K562 (cell line): Measurements from ENCODE around the gene HOXD9. TPM values are rescaled to one million over a fixed set of nuclear protein-coding genes. Genes with fewer than 3 reads are reported as not detected.
A peak's percentile ranks its signal among the peaks of the same experiment; 100 is the strongest.

ENCODE experiments used
- ADNP ChIP-seq: fragments of 200-800 bp; sonication (Bioruptor generic); IDR thresholded peaks from 2 replicates; pipeline ENCODE4 v1.6.1; 2016; ENCODE audit warnings: missing genetic modification characterization, missing compliant biosample characterization
- CGGBP1 ChIP-seq: fragments of 250-450 bp; sonication (Bioruptor Pico); IDR thresholded peaks from 2 replicates; pipeline ENCODE4 v1.9.0; 2021; ENCODE audit warnings: mild to moderate bottlenecking
- EWSR1 ChIP-seq: fragments of 450-650 bp; IDR thresholded peaks from 2 replicates; pipeline ENCODE4 v1.6.1; 2018; ENCODE audit warnings: borderline replicate concordance, mild to moderate bottlenecking, low read depth, moderate library complexity; ENCODE audit not compliant: partially characterized antibody
- FOXA3 ChIP-seq, 2 experiments: fragments of 450-650 bp in 1 of 2; sonication (generic) in 1 of 2; formaldehyde crosslinking; IDR thresholded peaks in 1 of 2; conservative IDR thresholded peaks in 1 of 2; 2 replicates each; pipeline versions ENCODE4 v1.4.0 to v1.8.0; 2020 to 2022; ENCODE audit warnings: mild to moderate bottlenecking in 2 of 2, missing genetic modification reagents in 1 of 2
- HNRNPL ChIP-seq: fragments of 200-400 bp; formaldehyde crosslinking; IDR thresholded peaks from 2 replicates; pipeline ENCODE4 v1.6.1; 2017; ENCODE audit warnings: low read depth, mild to moderate bottlenecking, low read length
- MXI1 ChIP-seq: IDR thresholded peaks from 2 replicates; pipeline ENCODE4 v1.6.1; 2011; ENCODE audit warnings: low read depth, mild to moderate bottlenecking, improper control_type of control experiment, low read length
- NFE2 ChIP-seq: IDR thresholded peaks from 2 replicates; pipeline ENCODE4 v1.6.1; 2014; ENCODE audit warnings: antibody characterized with exemption, low read depth
- NR2F6 ChIP-seq: fragments of 450-650 bp; formaldehyde crosslinking; IDR thresholded peaks from 2 replicates; pipeline ENCODE4 v1.4.0; 2020; ENCODE audit warnings: mild to moderate bottlenecking
- PHF21A ChIP-seq: fragments of 450-650 bp; IDR thresholded peaks from 2 replicates; pipeline ENCODE4 v1.6.1; 2017; ENCODE audit warnings: low read depth, borderline replicate concordance
- TBP ChIP-seq: optimal IDR thresholded peaks from 2 replicates; pipeline ENCODE3; 2011; ENCODE audit warnings: low read depth, low read length, improper control_type of control experiment
- ZBTB26 ChIP-seq: fragments of 450-650 bp; formaldehyde crosslinking; IDR thresholded peaks from 2 replicates; pipeline ENCODE4 v1.4.0; 2022; ENCODE audit warnings: missing genetic modification characterization
- ZNF274 ChIP-seq: IDR thresholded peaks from 2 replicates; pipeline ENCODE4 v1.6.1; 2011; ENCODE audit warnings: low read depth, mild to moderate bottlenecking, low read length, moderate library complexity, borderline replicate concordance
- ZNF282 ChIP-seq: sonication (generic); formaldehyde crosslinking; IDR thresholded peaks from 2 replicates; pipeline ENCODE4 v1.8.1; 2023; ENCODE audit warnings: missing genetic modification reagents
- ZNF699 ChIP-seq: fragments of 250-450 bp; sonication (Bioruptor Pico); IDR thresholded peaks from 2 replicates; pipeline ENCODE4 v1.8.0; 2021; ENCODE audit warnings: mild to moderate bottlenecking, moderate library complexity; ENCODE audit not compliant: insufficient replicate concordance
- polyA plus RNA-seq, 8 experiments: library from polyadenylated mRNA; depleted of rRNA in 4 of 8; stranded (reverse) in 5 of 8; unstranded in 3 of 8; fragments of >200 nt; fragmentation: Nextera tagmentation in 2 of 8; fragmentation: Illumina TruSeq in 1 of 8; extraction: Ambion mirVana in 2 of 8; extraction: Trizol in 1 of 8; gene quantifications; 2 replicates each; pipeline versions ENCODE4 v1.2.1 to v1.2.3, GENCODE V29; 2011 to 2014; ENCODE audit warnings: inconsistent platforms in 1 of 8, missing spikeins in 1 of 8
- total RNA-seq, 7 experiments: library from RNA; depleted of rRNA in 6 of 7; stranded (reverse); fragments of >200 nt in 6 of 7; fragmentation: Illumina TruSeq in 2 of 7; extraction: Trizol in 2 of 7; gene quantifications; 2 replicates each; pipeline versions ENCODE4 v1.2.1 to v1.2.3, GENCODE V29; 2011 to 2021; ENCODE audit warnings: low replicate concordance in 1 of 7
- TF ChIP-seq, protein P1 (sequence below): fragments of 250-450 bp; sonication (Bioruptor Pico); IDR thresholded peaks from 2 replicates; pipeline ENCODE4 v1.5.1; 2021; ENCODE audit warnings: mild to moderate bottlenecking
- TF ChIP-seq, protein P2 (sequence below): sonication (generic); formaldehyde crosslinking; IDR thresholded peaks from 2 replicates; pipeline ENCODE4 v1.8.1; 2023; ENCODE audit warnings: missing genetic modification reagents, mild to moderate bottlenecking, borderline replicate concordance
- TF ChIP-seq, protein P3 (sequence below): fragments of 250-450 bp; sonication (Bioruptor Pico); IDR thresholded peaks from 2 replicates; pipeline ENCODE4 v1.5.0; 2022; ENCODE audit warnings: mild to moderate bottlenecking

Gene HOXD9
- total and polyA plus RNA-seq, 9 of the 15 experiments (the other 6 are each of a cell fraction or from before 2014, with no cell fraction given): not detected

- TF ChIP-seq TBP (no peak), NR2F6 (CRISPR knock-in tag) (no peak), MXI1 (no peak), CGGBP1 (CRISPR knock-in tag) (peak; percentile 31; the same call in 1 of the 2 replicates), PHF21A (peak; percentile 50; the same call in 1 of the 2 replicates), EWSR1 (no peak), NFE2 (no peak), ZNF699 (no peak), ZNF274 (no peak), ADNP (tag) (no peak), FOXA3 (CRISPR knock-in tag; conservative IDR thresholded peaks at IDR 0.05 in 1 of 2, IDR thresholded peaks at IDR 0.05 in 1 of 2) (no peak), HNRNPL (peak; percentile 96), ZNF282 (CRISPR knock-in tag) (no peak), ZBTB26 (CRISPR knock-in tag) (no peak)
- TF ChIP-seq, protein P1, sequence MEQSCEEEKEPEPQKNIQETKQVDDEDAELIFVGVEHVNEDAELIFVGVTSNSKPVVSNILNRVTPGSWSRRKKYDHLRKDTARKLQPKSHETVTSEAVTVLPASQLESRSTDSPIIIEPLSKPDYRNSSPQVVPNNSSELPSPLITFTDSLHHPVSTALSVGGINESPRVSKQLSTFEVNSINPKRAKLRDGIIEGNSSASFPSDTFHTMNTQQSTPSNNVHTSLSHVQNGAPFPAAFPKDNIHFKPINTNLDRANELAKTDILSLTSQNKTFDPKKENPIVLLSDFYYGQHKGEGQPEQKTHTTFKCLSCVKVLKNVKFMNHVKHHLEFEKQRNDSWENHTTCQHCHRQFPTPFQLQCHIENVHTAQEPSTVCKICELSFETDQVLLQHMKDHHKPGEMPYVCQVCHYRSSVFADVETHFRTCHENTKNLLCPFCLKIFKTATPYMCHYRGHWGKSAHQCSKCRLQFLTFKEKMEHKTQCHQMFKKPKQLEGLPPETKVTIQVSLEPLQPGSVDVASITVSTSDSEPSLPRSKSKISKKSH (CRISPR knock-in tag): no peak
- TF ChIP-seq, protein P2, sequence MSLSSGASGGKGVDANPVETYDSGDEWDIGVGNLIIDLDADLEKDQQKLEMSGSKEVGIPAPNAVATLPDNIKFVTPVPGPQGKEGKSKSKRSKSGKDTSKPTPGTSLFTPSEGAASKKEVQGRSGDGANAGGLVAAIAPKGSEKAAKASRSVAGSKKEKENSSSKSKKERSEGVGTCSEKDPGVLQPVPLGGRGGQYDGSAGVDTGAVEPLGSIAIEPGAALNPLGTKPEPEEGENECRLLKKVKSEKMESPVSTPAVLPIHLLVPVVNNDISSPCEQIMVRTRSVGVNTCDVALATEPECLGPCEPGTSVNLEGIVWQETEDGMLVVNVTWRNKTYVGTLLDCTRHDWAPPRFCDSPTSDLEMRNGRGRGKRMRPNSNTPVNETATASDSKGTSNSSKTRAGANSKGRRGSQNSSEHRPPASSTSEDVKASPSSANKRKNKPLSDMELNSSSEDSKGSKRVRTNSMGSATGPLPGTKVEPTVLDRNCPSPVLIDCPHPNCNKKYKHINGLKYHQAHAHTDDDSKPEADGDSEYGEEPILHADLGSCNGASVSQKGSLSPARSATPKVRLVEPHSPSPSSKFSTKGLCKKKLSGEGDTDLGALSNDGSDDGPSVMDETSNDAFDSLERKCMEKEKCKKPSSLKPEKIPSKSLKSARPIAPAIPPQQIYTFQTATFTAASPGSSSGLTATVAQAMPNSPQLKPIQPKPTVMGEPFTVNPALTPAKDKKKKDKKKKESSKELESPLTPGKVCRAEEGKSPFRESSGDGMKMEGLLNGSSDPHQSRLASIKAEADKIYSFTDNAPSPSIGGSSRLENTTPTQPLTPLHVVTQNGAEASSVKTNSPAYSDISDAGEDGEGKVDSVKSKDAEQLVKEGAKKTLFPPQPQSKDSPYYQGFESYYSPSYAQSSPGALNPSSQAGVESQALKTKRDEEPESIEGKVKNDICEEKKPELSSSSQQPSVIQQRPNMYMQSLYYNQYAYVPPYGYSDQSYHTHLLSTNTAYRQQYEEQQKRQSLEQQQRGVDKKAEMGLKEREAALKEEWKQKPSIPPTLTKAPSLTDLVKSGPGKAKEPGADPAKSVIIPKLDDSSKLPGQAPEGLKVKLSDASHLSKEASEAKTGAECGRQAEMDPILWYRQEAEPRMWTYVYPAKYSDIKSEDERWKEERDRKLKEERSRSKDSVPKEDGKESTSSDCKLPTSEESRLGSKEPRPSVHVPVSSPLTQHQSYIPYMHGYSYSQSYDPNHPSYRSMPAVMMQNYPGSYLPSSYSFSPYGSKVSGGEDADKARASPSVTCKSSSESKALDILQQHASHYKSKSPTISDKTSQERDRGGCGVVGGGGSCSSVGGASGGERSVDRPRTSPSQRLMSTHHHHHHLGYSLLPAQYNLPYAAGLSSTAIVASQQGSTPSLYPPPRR (CRISPR knock-in tag): no peak
- TF ChIP-seq, protein P3, sequence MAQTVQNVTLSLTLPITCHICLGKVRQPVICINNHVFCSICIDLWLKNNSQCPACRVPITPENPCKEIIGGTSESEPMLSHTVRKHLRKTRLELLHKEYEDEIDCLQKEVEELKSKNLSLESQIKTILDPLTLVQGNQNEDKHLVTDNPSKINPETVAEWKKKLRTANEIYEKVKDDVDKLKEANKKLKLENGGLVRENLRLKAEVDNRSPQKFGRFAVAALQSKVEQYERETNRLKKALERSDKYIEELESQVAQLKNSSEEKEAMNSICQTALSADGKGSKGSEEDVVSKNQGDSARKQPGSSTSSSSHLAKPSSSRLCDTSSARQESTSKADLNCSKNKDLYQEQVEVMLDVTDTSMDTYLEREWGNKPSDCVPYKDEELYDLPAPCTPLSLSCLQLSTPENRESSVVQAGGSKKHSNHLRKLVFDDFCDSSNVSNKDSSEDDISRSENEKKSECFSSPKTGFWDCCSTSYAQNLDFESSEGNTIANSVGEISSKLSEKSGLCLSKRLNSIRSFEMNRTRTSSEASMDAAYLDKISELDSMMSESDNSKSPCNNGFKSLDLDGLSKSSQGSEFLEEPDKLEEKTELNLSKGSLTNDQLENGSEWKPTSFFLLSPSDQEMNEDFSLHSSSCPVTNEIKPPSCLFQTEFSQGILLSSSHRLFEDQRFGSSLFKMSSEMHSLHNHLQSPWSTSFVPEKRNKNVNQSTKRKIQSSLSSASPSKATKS (CRISPR knock-in tag): no peak
These were observed 42.5 kb upstream of the HOXD9 start (continued) for GRCh38 chr2:176079831-176080539.
